ENCODE data around the gene KLF3. TPM values are rescaled to one million over a fixed set of nuclear protein-coding genes. Genes with fewer than 3 reads are reported as not detected.

Gene KLF3
- total and polyA plus RNA-seq, 2 experiments from 2014 or later, result 68.4 to 77.3 TPM

DNA sequence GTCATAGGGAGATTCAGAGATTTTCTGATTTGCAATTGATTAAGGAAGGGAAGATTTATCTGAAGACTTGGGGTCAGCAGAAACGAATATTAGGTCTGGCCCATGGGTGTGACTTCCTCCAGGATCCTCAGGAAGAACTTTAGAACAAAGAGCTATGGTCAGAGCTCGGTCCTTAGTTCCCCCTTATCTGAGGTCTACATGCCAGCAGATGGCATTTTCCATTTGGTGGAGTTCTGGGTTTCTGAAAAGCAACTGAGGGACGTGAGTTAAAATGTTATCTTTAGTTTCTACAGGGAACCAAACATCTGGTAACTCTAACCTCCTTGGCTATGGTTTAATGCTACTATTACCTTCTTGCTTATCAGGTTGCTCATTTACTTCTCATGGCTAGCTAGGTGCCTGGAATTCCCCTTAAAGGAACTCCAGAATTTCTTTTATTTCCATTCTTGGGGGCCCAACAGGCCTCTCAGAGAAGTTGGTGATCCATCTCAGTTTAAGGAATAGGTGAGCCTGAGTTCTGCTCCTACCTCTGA, 40.7 kb downstream of the KLF3 start:
- DNase-seq (ENCODE audit: low spot score), result no peak
- H3K4me1 ChIP-seq (ENCODE audit: insufficient read depth), result no peaks in the 10 kb centered on the region
- H3K79me2 ChIP-seq, result no peaks in the 10 kb centered on the region
- no peaks in the 10 kb centered on the region for H3K9me2 ChIP-seq (replicated peaks; ENCODE audit: insufficient read depth)
- H3K9me3 ChIP-seq (ENCODE audit: low read depth), result no peaks in the 10 kb centered on the region
- no peak overlapping the region for H3K4me3 ChIP-seq
- 87% methylated on average over 3 of the region's 3 CpGs for WGBS (ENCODE audit: low lambda C conversion rate, missing lambda C conversion rate)
- H3K36me3 ChIP-seq (replicated peaks; ENCODE audit: insufficient read depth, low read depth), result no peaks in the 10 kb centered on the region
- TF ChIP-seq EZH2 (IDR thresholded peaks at IDR 0.05; ENCODE audit: borderline replicate concordance), result no peak
- no peak for TF ChIP-seq EZH2phosphoT487 (IDR thresholded peaks at IDR 0.05; ENCODE audit: low read depth, severe bottlenecking, unreplicated experiment)
- TF ChIP-seq, protein P1, sequence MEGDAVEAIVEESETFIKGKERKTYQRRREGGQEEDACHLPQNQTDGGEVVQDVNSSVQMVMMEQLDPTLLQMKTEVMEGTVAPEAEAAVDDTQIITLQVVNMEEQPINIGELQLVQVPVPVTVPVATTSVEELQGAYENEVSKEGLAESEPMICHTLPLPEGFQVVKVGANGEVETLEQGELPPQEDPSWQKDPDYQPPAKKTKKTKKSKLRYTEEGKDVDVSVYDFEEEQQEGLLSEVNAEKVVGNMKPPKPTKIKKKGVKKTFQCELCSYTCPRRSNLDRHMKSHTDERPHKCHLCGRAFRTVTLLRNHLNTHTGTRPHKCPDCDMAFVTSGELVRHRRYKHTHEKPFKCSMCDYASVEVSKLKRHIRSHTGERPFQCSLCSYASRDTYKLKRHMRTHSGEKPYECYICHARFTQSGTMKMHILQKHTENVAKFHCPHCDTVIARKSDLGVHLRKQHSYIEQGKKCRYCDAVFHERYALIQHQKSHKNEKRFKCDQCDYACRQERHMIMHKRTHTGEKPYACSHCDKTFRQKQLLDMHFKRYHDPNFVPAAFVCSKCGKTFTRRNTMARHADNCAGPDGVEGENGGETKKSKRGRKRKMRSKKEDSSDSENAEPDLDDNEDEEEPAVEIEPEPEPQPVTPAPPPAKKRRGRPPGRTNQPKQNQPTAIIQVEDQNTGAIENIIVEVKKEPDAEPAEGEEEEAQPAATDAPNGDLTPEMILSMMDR (IDR thresholded peaks at IDR 0.05; ENCODE audit: poor library complexity), result no peak
- H4K20me1 ChIP-seq (ENCODE audit: insufficient read depth, poor library complexity, severe bottlenecking), result peaks cover 2% of the 10 kb centered on the region
- H2AFZ ChIP-seq, result no peak overlapping the region
- no peak overlapping the region for H3K4me2 ChIP-seq
- no peak overlapping the region for H3K27ac ChIP-seq
- no peaks in the 10 kb centered on the region for H3K27me3 ChIP-seq

DNA sequence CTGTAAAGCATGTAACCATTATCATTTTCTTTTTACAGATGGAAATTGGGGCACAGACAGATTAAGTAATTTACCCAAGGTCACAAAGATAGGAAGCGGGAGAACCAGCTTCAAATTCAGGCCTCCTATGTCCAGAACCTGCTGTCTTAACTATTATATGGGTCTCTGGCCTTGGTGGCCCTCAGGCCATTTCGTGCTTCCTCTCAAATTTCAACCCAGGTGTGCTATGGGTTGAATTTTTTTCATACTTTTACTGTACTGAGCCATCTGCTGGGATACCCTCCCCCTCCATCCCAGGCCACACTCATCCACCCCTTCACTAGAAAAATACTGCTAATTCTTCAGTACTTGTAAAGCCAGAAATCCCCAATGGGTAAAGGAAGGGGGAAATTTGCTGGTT, 42.3 kb downstream of the KLF3 start:
- Histone ChIP-seq H3K27ac (no peak overlapping the region), H3K27me3 (no peaks in the 10 kb centered on the region), H3K4me3 (no peak overlapping the region), H2AFZ (no peak overlapping the region), H3K4me2 (no peak overlapping the region), H3K9me2 (replicated peaks; ENCODE audit: insufficient read depth) (no peaks in the 10 kb centered on the region), H3K36me3 (replicated peaks; ENCODE audit: insufficient read depth, low read depth) (no peaks in the 10 kb centered on the region), H3K79me2 (no peaks in the 10 kb centered on the region), H4K20me1 (ENCODE audit: insufficient read depth, poor library complexity, severe bottlenecking) (no peaks in the 10 kb centered on the region), H3K9me3 (ENCODE audit: low read depth) (no peaks in the 10 kb centered on the region), H3K4me1 (ENCODE audit: insufficient read depth) (no peaks in the 10 kb centered on the region)
- TF ChIP-seq EZH2phosphoT487 (IDR thresholded peaks at IDR 0.05; ENCODE audit: low read depth, severe bottlenecking, unreplicated experiment), result no peak
- TF ChIP-seq, protein P1 (IDR thresholded peaks at IDR 0.05; ENCODE audit: poor library complexity), result no peak
- TF ChIP-seq EZH2 (IDR thresholded peaks at IDR 0.05; ENCODE audit: borderline replicate concordance), result no peak
- 88% methylated on average over 2 of the region's 2 CpGs for WGBS (ENCODE audit: low lambda C conversion rate, missing lambda C conversion rate)
- no peak for DNase-seq (ENCODE audit: low spot score)

DNA sequence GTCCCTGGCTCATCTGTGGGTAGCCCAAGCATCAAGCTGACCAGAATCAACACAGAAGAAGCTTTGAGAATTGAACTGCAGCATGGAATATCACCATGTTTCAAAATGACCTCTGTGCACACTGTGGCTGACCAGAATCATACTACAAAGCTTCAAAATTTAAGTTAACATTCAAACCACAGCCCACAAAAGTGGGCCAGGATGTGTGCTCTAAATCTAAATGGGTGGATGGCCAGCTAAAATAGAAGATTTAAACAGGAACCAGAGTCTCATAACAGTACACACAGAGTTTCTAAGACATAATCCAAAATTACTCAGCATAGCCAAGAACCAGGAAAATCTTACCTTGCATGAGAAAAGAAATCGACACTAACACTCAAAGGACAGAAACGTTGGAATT, 46.1 kb downstream of the KLF3 start:
- H3K4me2 ChIP-seq, result no peak overlapping the region
- no peaks in the 10 kb centered on the region for H3K79me2 ChIP-seq
- no peaks in the 10 kb centered on the region for H3K4me1 ChIP-seq (ENCODE audit: insufficient read depth)
- H3K9me2 ChIP-seq (replicated peaks; ENCODE audit: insufficient read depth), result no peaks in the 10 kb centered on the region
- no peak overlapping the region for H3K27ac ChIP-seq
- no peak overlapping the region for H3K4me3 ChIP-seq
- H2AFZ ChIP-seq, result no peak overlapping the region
- H3K27me3 ChIP-seq, result no peaks in the 10 kb centered on the region
- H3K9me3 ChIP-seq (ENCODE audit: low read depth), result no peaks in the 10 kb centered on the region
- TF ChIP-seq, protein P1 (IDR thresholded peaks at IDR 0.05; ENCODE audit: poor library complexity), result no peak
- TF ChIP-seq EZH2 (IDR thresholded peaks at IDR 0.05; ENCODE audit: borderline replicate concordance) (no peak), EZH2phosphoT487 (IDR thresholded peaks at IDR 0.05; ENCODE audit: low read depth, severe bottlenecking, unreplicated experiment) (no peak)
- 89% methylated on average over 2 of the region's 2 CpGs for WGBS (ENCODE audit: low lambda C conversion rate, missing lambda C conversion rate)
- no peaks in the 10 kb centered on the region for H4K20me1 ChIP-seq (ENCODE audit: insufficient read depth, poor library complexity, severe bottlenecking)
- no peak for DNase-seq (ENCODE audit: low spot score)
- no peaks in the 10 kb centered on the region for H3K36me3 ChIP-seq (replicated peaks; ENCODE audit: insufficient read depth, low read depth)

All from hepatocyte (in vitro differentiated cells).